A673 (cell line): Measurements from ENCODE around the gene ARFGEF2. TPM values are rescaled to one million over a fixed set of nuclear protein-coding genes. Genes with fewer than 3 reads are reported as not detected.

ENCODE experiments used
- total RNA-seq: library from RNA; stranded (reverse); gene quantifications from 2 replicates; pipeline ENCODE4 v1.2.3, GENCODE V29; 2021

Gene ARFGEF2
- total RNA-seq, 1 experiment from 2014 or later, result 26.1 TPM

Other genes starting within 250 kb of the ARFGEF2 start
- 145 and 174 TPM in 2 replicates for gene PREX1, start 93.7 kb upstream of the ARFGEF2 start, total RNA-seq
- gene CSE1L, start 124.6 kb downstream of the ARFGEF2 start, total RNA-seq, result 193 and 197 TPM in 2 replicates